HK-2 (cell line): ENCODE data around the gene SH3PXD2B.
A peak's percentile ranks its signal among the peaks of the same experiment; 100 is the strongest.

Experiments
- DNase-seq: peaks from one replicate; pipeline ENCODE4 v3.0.0-alpha.2; 2018; ENCODE audit not compliant: unreplicated experiment

The SH3PXD2B gene

GRCh38 chr5:172453206-172453985 lies 929 bp downstream of the SH3PXD2B start:
- peak; percentile 49 for DNase-seq

DNA sequence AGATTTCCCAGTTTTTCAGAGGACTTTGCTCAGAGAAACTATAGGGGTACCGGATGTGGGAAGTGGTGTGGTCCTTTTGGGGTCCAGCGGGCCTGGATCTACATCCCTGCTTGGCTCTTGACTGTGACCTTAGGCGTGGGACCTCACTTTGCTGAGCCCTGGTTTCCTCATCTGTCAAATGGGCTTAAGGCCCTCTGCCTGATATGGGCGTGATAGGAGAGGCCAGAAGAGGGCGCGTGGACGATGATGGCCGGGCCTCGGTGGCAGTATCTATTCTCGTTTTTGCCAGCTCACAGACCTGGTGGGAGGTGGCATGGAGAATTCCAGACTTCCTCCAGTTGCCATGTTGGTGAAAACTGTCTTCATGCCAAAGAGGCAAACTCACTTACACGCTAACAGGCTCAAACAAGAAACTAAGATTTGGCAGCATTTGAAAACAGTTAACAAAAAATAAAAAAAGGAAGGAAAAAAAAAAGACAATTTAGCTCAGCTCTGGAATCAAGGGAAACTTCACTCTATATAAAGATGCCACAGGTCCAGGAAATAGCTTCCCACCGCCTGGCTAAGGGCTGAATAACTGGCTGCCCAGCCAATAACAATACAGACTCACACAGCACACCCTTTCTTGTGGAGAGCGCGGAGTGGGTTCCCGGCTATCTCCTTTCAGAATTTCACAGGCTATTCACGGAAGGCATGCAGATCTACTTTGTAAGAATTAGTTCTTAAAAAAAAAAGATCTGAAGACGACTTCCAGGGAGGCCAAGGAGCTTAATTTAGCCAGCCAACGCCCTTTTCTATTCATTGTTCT lies 1.7 kb downstream of the SH3PXD2B start:
- DNase-seq: peak; percentile 21

DNA sequence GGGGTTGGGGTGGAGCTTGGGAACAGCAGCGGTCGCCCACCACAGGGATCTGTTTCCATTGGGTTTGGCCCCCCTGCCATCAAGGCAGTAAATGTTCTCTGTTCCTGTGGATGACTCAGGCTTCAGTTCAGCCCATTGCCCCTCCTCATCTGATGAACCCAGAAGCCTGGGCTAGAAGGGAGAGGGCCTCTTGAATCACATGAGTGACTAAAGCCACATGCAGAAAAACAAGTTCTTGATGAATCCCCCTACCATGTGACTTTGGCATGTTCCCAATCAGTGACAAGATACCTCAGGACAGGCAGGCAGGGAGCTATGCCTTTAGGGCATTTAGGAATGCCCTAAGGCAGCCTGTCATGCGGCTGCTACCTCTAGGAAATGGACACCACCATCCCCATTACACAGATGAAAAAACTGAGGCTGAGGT lies 2.5 kb downstream of the SH3PXD2B start:
- peak; percentile 49 for DNase-seq

DNA sequence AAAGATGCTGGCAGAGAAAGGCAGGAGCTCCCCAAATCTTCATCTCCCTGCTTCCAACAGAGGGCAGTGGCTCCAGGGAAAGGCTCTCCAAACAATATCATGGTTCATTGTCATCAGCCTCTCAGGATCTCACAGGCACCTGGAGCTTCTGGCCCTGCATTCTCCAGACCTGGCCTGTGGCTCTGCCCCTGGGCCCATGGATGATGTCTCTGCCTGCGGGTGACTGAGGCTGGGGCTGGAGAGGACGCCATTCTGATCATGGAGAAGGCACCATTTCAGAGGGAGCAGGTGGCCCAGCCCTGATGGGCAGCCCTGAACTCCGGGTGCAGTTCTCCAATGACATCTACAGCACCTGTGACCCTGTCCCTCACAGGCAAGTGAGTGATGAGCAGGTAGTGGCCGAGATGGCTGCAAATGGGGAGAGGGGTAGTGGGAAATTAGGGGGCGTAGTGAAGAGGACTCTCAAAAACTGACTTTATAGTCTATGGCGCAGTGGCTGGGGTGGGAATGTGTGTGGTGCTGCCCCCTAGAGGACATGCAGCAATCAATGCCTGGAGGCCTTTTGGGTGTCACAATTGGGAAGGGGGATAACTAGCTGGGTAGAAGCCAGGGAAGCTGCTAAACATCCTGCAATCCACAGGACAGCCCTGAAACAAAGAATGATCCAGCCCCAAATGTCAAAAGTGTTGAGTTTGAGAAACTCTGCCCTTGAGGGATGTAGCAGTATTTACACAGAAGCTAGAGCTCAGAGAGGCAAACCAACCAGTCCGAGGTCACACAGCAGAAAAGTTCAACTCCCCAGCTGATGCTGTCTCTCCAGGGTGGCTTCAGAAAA lies 3.2 kb downstream of the SH3PXD2B start:
- DNase-seq: no peak

DNA sequence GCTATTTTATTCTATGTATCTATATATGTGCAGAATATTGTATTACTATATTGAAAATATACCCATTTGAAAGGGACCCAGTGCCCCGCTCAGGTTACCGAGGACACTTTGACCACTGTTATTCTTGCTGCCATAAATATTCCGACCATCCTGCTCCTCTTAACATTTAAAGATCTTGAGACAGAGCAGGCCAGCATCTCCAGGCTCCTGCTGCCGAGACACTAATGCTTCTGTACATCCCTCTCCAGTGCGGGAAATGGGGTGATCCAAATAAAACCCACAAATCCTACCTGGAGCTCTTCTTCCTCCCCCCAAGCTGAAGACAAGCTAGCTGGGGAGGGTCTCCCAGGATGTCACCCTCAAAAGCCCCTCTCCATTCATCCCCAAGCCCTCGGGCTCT lies 3.9 kb downstream of the SH3PXD2B start:
- no peak for DNase-seq

DNA sequence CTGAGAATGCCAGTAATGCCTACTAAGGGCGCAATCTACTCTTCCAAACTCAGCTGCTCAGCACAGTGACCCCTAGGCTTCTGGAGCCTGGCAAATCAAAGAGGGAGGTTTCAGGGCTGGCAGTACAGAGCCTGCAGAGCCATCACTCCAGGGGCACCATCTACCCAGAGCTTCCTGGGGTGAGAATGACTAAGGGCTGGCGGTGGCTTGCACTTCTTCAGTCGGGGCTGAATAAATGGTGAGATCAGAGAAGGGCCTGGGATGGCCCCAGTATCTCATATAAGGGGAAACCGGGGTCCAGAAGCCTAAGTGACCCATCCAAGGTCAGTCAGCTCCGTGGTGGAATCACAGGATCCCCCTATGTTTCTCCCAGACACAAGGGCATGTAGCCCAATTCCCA lies 5.3 kb downstream of the SH3PXD2B start:
- no peak for DNase-seq

DNA sequence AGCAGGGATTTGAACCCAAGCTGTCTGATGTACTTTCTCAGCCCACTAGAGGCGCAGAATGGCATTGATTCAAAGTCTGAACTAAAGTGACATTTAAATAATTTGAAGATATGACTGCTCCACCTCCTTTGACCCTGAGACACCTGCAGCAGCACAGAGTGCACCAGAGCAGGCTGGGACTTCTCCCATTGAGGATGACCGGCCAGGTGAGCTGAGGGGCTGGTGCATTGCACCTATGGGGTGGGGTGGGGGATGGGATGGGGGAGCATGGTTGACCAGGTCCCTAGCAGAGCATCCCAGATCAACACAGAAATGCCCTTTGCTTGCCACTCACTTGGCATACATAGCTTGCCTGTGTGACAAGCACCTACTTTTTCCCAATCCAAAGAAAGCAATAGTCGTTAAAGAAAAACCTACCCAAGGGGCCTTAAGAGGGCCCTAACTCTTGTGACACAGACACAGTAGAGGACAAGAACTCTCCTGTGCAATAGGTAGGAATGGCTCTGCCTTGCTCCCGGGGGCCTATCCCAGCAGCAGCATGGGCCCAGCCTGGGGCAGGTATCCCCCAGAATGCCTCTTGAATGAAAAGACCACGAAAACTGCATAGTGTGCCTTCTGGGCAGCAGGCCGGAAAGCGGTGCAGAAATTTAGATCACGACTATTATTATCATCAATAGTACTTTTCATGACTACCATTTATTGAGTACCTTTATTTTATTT lies 6.5 kb downstream of the SH3PXD2B start:
- DNase-seq: no peak

- DNase-seq: no peak
These were observed 7.8 kb downstream of the SH3PXD2B start for GRCh38 chr5:172446336-172447051.

DNA sequence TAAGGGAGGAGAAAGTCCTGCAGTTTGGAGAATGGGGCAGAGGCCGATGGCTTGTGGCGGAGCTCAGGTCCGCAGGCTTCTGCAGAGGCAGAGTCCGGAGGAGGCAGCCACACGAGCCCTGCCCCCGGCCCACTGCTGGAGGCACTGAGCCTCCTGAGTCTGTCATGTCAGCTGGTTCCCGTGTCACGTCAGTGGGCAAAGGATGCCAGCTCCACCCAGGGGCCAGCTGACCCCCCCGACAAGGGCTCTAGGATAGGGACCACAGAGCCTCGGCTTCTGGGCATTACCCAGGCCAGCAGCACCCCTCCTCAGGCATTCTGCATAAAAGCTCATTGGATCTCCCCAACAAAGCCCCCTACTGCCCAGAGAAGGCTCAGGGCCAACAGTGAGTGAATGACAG lies 8.5 kb downstream of the SH3PXD2B start:
- DNase-seq: no peak

DNA sequence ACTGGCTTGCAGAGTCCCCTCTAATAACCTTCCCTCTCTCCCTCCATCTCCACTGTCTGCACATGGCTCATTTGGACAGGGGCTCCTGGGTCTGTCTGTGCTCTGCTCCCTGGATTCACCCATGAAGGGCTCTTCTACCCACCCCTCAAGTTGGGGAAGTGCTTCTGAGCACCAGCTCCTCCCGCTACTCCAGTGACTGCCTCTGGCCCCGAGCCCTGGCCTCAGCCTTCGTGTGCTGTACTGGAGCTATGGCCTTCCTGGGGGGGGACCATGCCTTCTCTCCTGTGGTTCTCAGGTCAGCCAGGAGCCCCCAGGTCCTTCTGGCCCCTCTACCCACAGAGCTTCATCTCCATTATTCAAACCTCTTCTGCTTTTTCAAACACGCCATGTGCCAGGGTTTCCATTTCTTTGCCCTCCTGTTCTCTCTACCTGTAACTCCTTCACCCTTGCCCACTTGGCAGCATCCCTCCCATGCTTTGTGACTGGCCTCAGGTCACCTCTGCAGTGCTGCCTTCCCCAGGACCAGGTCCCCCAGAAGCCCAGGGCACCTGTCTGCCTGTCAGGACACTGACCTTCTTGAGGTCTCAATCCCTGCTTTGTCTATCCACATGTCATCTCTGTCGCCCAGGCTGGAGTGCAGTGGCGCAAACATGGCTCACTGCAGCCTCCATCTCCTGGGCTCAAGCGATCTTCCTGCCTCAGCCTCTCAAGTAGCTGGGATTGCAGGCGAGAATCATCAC lies 9.5 kb downstream of the SH3PXD2B start:
- DNase-seq: no peak

- no peak for DNase-seq
These were observed 10.2 kb downstream of the SH3PXD2B start for GRCh38 chr5:172444110-172444510.

- DNase-seq: peak; percentile 74
These were observed 10.8 kb downstream of the SH3PXD2B start for GRCh38 chr5:172443441-172444109.

DNA sequence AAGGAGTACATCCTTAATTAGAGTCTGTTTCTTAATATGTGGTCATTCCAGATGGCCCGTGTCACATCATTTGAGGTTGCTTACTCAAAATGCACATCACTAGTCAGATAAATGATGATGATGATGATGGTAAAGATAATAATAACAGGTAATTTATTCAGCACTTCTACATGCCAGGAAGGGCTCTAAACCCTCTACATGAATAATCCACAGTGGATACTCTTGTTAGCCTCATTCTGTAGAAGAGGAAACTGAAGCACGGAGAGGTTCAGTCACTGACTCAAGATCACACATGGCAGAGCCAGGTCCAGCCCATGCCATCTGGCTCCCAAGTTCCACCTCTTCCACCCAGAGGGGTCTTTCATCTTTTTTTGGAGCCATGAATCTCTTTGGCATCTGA lies 11.7 kb downstream of the SH3PXD2B start:
- no peak for DNase-seq

- no peak for DNase-seq
These were observed 13.0 kb downstream of the SH3PXD2B start for GRCh38 chr5:172441262-172441751.

DNA sequence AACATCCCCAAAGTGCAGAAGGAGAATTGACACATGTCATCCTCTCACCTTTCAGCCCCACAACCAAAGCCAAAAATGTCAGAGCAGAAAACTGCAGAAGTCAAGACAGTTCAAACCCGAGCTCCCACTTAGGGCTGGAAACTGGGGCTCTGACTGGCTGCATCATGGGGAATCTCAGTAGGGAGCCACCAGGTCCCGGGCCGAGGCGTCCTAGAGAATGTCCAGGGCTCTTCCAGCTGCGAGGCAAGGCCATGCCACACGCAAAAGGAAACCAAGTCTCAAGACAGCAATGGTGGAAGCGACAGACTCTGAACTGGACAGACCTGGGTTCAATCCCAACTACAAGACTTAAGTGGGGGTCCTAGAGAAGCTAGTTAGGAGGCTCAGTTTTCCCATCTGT lies 13.8 kb downstream of the SH3PXD2B start:
- no peak for DNase-seq

- DNase-seq: no peak
These were observed 14.4 kb downstream of the SH3PXD2B start for GRCh38 chr5:172439785-172440477.

GRCh38 chr5:172438319-172438668 lies 16.0 kb downstream of the SH3PXD2B start:
- DNase-seq: no peak

DNA sequence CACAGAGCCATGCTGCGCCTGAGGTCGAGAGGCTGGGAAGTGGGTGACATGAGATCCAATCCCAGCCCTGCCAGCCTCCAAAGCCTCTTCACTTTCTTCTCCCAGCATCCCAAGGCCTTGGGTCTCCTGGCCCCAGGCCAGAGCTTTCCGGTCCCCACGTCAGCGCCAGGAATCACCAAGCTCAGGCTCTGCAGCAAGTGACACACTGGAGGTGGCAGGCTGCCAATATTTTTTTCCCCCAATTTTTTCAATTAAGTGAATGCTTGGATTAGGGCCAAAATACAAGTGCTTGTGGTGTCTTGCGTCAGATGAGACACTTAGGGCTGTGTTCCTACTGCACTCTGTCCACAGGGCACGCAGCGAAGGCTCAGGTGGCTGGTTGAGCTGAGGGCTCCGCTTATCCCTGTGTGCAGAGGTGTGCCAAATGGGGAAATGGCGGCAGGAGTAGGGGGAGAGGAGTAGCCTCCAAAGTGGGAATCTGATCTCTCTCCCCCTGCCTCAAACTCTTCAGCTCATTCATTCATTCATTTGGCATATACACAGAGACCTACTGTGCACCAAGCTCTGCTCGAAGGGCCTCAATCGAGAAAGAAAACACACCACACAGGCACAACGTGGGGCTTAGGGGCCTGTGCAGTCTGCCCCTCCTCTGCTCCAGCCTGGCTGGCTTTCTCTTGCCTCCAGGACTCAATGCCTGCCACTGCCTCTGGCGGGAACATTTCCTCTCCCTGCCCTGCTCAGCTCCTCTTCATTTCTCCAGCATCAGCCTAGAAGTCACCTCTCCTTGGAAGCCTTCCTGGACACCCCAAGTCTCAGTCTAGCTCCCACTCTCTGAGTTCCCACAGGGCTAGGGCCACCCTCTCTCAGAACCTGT lies 16.6 kb downstream of the SH3PXD2B start:
- peak; percentile 41 for DNase-seq
